Dendritic cell treated with granulocyte-macrophage colony-stimulating factor and Interleukin-4, amounts not matched to agents 40 ng/mL and 50 ng/mL, for 4 days (primary cell): Measurements from ENCODE around the gene TMEM147.

ENCODE experiments used
- H3K27ac Mint-ChIP-seq: one replicate; pipeline ENCODE4 v1.8.0; 2022; ENCODE audit warnings: mild to moderate bottlenecking, mixed read lengths
- H3K27me3 Mint-ChIP-seq: one replicate; pipeline ENCODE4 v1.8.0; 2022; ENCODE audit warnings: mild to moderate bottlenecking, mixed read lengths
- H3K36me3 Mint-ChIP-seq: one replicate; pipeline ENCODE4 v1.8.0; 2022; ENCODE audit warnings: low read depth, mixed read lengths
- H3K4me1 Mint-ChIP-seq: one replicate; pipeline ENCODE4 v1.8.0; 2022; ENCODE audit warnings: low read depth, mixed read lengths
- H3K4me3 Mint-ChIP-seq: one replicate; pipeline ENCODE4 v1.8.0; 2022; ENCODE audit warnings: mild to moderate bottlenecking, moderate library complexity, mixed read lengths
- H3K9me3 Mint-ChIP-seq: one replicate; pipeline ENCODE4 v1.8.0; 2022; ENCODE audit warnings: mixed read lengths
- intact Hi-C: fragments of 100-400 bp; cut with micrococcal nuclease; formaldehyde crosslinking; loops from one replicate; pipeline ENCODE4 v1.15.0; 2022

Gene TMEM147

GRCh38 chr19:35529241-35530218 is 15.9 kb upstream of the TMEM147 start:
- Mint-ChIP-seq H3K27me3 (peaks cover 50% of the 10 kb centered on the region), H3K4me3 (no peak overlapping the region), H3K9me3 (no peaks in the 10 kb centered on the region), H3K36me3 (no peaks in the 10 kb centered on the region), H3K4me1 (peaks cover 22% of the 10 kb centered on the region), H3K27ac (no peak overlapping the region)
- intact Hi-C loops: no loop called here

DNA sequence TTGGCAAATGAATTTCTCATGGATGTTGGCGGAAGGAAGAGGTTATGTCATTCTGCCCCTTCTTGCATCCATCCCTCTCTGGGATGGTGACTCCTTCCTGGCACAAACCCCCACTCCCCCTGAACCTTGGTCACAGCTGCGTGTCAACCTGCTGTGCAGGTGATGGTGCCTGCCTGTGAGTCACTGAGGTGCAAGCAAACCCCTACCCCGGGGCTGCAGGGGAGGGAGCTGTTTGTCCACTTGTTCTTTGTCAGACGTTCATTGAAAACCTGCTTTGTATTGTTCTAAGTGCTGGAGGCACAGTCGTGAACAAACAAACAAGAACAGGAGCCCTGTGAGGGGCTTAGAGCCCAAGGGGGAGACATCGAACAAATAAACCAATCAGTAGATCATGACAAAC is 14.1 kb upstream of the TMEM147 start:
- H3K4me3 Mint-ChIP-seq: no peak overlapping the region

DNA sequence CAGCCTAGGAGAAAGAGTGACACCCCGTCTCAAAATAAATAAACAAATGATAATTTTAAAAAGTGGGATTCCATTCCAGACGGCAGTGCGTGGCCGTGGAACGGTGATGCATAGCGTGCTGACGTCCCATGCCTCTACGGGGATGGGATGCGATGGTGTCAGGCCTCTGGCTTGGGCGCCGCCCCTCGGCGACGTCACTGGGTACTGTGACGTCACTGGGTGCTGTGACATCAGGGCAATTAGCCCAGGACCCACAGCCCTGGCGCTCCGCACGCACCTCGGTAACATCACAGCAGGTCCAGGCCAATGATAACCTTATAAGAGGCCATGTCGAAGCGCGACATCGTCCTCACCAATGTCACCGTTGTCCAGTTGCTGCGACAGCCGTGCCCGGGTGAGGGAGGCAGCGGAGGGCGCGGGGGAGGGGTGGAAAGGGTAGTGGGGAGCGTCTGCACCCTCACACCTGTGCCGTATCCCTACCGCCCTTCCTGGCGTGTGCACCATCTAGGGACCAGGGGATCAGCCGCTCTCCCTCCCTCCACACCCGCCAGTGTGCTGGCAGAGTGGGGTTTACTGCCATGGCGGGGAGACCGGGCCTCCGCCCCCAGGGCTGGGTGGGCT is 12.1 kb upstream of the TMEM147 start, which contains the start of gene GAPDHS:
TSS of gene GAPDHS (plus strand) at position 256 of the 621 bp plus-strand sequence. CDS start at position 328, 72 bp downstream.
- Mint-ChIP-seq H3K27ac (peak within 1 kb of the TSS; percentile 65), H3K9me3 (no peaks in the 10 kb centered on the region), H3K27me3 (peaks cover 67% of the 10 kb centered on the region), H3K4me3 (peak within 1 kb of the TSS; percentile 50), H3K4me1 (peaks cover 21% of the 10 kb centered on the region), H3K36me3 (no peaks in the 10 kb centered on the region)
- intact Hi-C loops: no loop called here

More for the DNA sequence above, 14.1 kb upstream of the TMEM147 start:
- Mint-ChIP-seq H3K27ac (peak overlapping the region; percentile 23), H3K36me3 (no peaks in the 10 kb centered on the region), H3K27me3 (peaks cover 63% of the 10 kb centered on the region), H3K4me1 (peaks cover 22% of the 10 kb centered on the region), H3K9me3 (no peaks in the 10 kb centered on the region)
- intact Hi-C loops: no loop called here

- no peaks in the 10 kb centered on the region for H3K9me3 Mint-ChIP-seq
- peak overlapping the region; percentile 50 for H3K4me3 Mint-ChIP-seq
- H3K4me1 Mint-ChIP-seq: peaks cover 18% of the 10 kb centered on the region
- no peaks in the 10 kb centered on the region for H3K36me3 Mint-ChIP-seq
- H3K27me3 Mint-ChIP-seq: peaks cover 62% of the 10 kb centered on the region
- H3K27ac Mint-ChIP-seq: no peak overlapping the region
- intact Hi-C loops: no loop called here
These were observed 11.5 kb upstream of the TMEM147 start for GRCh38 chr19:35533822-35534392.

DNA sequence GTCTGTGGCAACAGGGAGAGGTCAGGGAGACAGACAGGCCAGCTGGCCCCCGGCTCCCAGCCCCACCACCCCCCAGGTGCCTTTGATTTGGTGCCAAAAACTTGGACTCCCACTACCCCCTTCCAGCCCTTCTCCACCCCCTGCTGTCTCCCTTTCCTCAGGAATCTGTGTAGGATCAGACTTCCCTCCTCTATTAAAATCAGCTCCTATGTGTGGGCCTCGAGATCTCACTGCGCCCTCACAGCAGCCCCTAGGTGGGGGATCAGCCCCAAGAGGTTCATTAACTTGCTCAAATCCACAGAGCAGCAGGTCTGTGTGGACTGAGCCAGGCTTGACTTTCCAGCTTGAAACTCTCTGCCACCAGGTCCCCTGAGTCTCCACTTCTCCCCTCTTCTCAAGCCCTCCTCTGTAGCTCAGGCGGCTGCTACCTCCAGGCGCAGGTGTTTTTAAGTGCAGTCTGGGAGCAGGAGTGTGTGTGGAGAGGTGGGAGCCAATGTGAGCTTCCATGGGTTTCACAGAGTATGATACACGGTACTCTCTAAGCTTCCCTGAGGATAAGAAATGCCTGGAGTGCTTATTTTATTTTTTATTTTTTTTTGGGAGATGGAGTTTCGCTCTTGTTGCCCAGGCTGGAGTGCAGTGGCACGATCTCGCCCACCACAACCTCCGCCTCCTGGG is 10.5 kb upstream of the TMEM147 start:
- H3K36me3 Mint-ChIP-seq: no peaks in the 10 kb centered on the region
- peak overlapping the region; percentile 55 for H3K27ac Mint-ChIP-seq
- peaks cover 18% of the 10 kb centered on the region for H3K4me1 Mint-ChIP-seq
- peaks cover 53% of the 10 kb centered on the region for H3K27me3 Mint-ChIP-seq
- no peaks in the 10 kb centered on the region for H3K9me3 Mint-ChIP-seq
- no peak overlapping the region for H3K4me3 Mint-ChIP-seq
- intact Hi-C loops: no loop called here

DNA sequence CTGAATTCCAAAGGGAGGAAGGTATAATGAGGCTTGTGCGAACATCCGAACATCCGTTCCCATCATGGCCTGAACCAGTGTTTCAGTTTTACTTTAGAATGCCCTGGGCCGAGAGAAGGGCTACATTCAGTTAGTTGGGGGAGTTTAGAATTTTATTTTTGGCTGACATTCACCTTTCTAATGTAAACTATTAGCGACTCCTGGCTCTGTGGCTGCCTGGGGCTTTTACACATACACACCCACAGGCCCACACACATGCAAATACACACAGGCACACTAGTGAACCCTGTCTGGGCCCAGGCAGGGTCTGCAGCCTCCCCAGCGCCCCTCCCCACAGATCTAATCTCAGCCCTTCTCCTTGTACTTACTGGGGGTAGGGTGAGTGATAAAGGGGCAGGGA is 6.1 kb upstream of the TMEM147 start:
- H3K9me3 Mint-ChIP-seq: no peaks in the 10 kb centered on the region
- H3K4me1 Mint-ChIP-seq: peaks cover 11% of the 10 kb centered on the region
- H3K27ac Mint-ChIP-seq: no peak overlapping the region
- intact Hi-C loops: no loop called here
- H3K36me3 Mint-ChIP-seq: peaks cover 7% of the 10 kb centered on the region
- peaks cover 22% of the 10 kb centered on the region for H3K27me3 Mint-ChIP-seq
- H3K4me3 Mint-ChIP-seq: no peak overlapping the region

GRCh38 chr19:35539850-35540249 is 5.6 kb upstream of the TMEM147 start:
- Mint-ChIP-seq H3K27ac (no peak overlapping the region), H3K4me3 (no peak overlapping the region), H3K9me3 (no peaks in the 10 kb centered on the region), H3K27me3 (peaks cover 17% of the 10 kb centered on the region), H3K36me3 (peaks cover 7% of the 10 kb centered on the region), H3K4me1 (peaks cover 15% of the 10 kb centered on the region)
- intact Hi-C loops: no loop called here

DNA sequence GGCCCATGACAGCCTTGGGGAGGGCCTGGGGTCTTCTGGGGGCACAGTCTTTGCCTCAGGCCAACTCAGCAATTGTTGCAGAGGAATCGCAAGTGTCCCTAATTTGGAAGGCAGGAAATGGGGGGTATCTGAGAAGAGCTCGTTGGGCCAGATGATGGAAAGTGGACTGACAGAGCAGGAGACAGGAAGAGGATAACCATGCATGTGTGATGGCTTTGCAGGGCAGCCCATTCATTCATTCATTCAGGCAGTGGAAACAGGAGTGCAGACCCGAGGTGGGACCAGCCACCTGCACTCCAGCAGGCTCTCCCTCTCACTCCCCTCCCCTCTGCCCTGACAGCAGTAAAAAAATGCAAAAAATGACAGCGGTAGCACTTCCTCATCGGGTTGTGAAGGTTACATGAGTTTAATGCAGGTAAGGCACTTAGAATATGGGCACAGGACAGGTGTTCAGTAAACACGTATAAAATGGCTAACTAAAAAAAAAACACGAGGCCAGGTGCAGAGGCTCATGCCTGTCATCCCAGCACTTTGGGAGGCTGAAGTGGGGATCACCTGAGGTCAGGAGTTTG is 5.0 kb upstream of the TMEM147 start:
- peaks cover 7% of the 10 kb centered on the region for H3K36me3 Mint-ChIP-seq
- intact Hi-C loops: no loop called here
- H3K27me3 Mint-ChIP-seq: peaks cover 14% of the 10 kb centered on the region
- no peak overlapping the region for H3K4me3 Mint-ChIP-seq
- H3K9me3 Mint-ChIP-seq: no peaks in the 10 kb centered on the region
- peaks cover 15% of the 10 kb centered on the region for H3K4me1 Mint-ChIP-seq
- H3K27ac Mint-ChIP-seq: no peak overlapping the region

DNA sequence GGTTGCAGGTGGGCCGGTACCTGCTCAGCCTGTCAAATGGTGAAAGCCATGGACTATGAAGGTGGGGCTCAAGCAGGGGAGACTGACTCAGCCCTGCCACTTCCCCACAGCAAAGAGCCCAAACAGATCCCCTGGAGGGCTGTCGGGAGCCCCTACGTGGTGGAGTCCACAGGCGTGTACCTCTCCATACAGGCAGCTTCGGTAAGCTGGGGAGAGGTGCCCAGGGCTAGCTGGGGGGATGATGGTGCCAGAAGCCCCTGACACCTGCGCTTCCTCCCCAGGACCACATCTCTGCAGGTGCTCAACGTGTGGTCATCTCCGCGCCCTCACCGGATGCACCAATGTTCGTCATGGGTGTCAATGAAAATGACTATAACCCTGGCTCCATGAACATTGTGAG is 3.2 kb upstream of the TMEM147 start:
- intact Hi-C loops: no loop called here
- Mint-ChIP-seq H3K36me3 (peaks cover 17% of the 10 kb centered on the region), H3K4me3 (no peak overlapping the region), H3K9me3 (no peaks in the 10 kb centered on the region), H3K27me3 (peaks cover under 1% of the 10 kb centered on the region), H3K4me1 (peaks cover 27% of the 10 kb centered on the region), H3K27ac (no peak overlapping the region)

DNA sequence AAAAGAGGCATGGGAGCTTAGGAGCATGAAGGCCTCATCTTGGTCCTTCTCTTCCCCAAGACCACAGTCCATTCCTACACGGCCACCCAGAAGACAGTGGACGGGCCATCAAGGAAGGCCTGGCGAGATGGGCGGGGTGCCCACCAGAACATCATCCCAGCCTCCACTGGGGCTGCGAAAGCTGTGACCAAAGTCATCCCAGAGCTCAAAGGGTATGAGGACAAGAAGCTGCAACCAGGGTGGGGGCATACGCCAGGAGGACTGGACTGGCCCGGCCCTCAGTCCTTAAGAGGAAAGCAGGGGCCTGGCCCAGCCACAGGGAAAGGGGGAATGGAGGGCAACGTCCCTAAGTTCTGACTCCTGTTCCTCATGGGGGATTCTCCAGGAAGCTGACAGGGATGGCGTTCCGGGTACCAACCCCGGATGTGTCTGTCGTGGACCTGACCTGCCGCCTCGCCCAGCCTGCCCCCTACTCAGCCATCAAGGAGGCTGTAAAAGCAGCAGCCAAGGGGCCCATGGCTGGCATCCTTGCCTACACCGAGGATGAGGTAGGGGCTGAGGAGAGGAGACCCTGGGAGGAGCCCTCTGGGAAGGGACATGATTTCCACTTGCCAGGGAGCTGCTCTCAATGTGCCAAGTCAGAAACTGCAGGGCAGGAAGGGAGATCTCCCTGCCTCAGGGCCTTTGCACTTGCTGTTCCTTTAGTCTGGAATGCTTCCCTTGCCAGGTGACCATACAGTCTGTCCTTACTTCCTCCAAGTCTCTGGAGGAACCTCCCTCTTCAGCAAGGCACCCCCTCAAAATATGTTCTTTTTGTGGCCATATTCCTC is 1.9 kb upstream of the TMEM147 start:
- H3K4me1 Mint-ChIP-seq: peaks cover 35% of the 10 kb centered on the region

DNA sequence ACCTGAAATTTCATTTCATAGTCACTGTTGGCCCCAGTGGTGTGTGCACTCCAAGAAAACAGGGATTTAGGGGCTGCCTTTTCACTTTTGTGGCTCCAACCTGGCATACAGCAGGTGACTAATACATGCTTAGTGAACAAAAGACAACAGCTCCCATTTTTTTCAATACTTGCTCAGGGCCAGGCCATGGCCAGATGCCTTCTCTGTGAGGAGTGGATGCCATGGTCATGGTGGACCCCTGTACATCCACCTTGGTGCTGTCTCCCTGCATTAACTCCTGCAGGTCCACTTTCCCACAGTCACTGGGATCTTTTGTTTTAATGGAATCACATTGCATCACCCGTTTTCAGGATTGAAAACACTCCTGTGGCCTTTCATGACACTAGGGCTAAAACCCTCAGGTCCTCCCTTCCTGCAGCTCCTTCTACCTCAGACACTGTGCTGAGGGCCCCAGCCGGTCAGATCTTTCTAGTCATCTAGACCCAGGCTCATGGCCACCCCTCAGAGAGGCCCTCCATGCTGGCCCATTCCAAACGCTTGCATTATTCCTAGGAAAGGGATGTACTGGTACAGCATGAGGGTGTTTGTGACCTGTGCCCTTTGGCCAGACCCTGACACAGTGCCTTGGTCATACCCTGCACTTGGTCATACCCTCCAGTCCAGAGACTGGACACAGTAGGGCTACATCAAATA is 1.2 kb upstream of the TMEM147 start:
- H3K9me3 Mint-ChIP-seq: no peaks in the 10 kb centered on the region
- peak overlapping the region; percentile 90 for H3K4me3 Mint-ChIP-seq
- intact Hi-C loops: no loop called here
- peaks cover 42% of the 10 kb centered on the region for H3K4me1 Mint-ChIP-seq
- H3K36me3 Mint-ChIP-seq: peaks cover 37% of the 10 kb centered on the region
- H3K27ac Mint-ChIP-seq: peak overlapping the region; percentile 90
- no peaks in the 10 kb centered on the region for H3K27me3 Mint-ChIP-seq

More for the DNA sequence above, 1.9 kb upstream of the TMEM147 start:
- Mint-ChIP-seq H3K36me3 (peaks cover 29% of the 10 kb centered on the region), H3K27ac (no peak overlapping the region), H3K4me3 (no peak overlapping the region), H3K27me3 (no peaks in the 10 kb centered on the region), H3K9me3 (no peaks in the 10 kb centered on the region)
- intact Hi-C loops: no loop called here

DNA sequence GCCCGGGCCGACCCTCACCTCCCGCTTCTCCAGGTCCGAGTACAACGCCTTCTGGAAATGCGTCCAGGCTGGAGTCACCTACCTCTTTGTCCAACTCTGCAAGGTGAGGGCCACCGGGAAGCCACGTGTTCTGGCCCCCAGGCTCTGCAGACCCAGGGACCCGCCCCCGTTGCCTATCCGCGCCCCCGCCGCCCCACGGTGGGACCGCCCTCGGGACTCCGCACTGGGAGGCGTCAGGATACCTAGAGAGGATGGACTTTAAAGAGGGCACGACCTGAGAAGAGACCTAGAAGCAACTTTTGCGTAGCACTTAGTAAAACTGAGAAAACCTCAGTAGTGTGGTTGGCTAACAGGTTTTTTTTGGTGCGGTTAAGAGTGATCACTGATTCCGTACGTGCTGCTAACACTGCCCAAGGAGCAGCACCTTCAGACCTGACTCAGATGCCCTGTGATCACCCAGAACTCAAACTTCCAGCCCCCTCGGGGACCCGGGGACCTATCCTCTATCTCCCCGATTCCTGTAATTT is 492 bp downstream of the TMEM147 start:
- Mint-ChIP-seq H3K27ac (peak overlapping the region; percentile 90), H3K36me3 (peaks cover 50% of the 10 kb centered on the region), H3K4me1 (peaks cover 45% of the 10 kb centered on the region), H3K27me3 (no peaks in the 10 kb centered on the region), H3K9me3 (no peaks in the 10 kb centered on the region), H3K4me3 (peak overlapping the region; percentile 90)
- intact Hi-C loops: no loop called here
